CD4-positive, alpha-beta T cell (primary cell): ENCODE data around the gene N4BP2. TPM values are rescaled to one million over a fixed set of nuclear protein-coding genes. Genes with fewer than 3 reads are reported as not detected.
A peak's percentile ranks its signal among the peaks of the same experiment; 100 is the strongest.

Experiments
- ATAC-seq: fragments of 200-7000 bp; cut with Tn5 transposase; one replicate; pipeline ENCODE4 v1.10.0; 2022; ENCODE audit warnings: mild to moderate bottlenecking; ENCODE audit not compliant: poor library complexity
- CTCF ChIA-PET: fragments of 350-600 bp; sonication (Branson Sonifier 250); formaldehyde crosslinking; loops from one replicate; lab custom pipeline; 2021; ENCODE audit warnings: antibody characterized with exemption, inconsistent platforms; lab: Charles Lee
- POLR2A ChIA-PET: fragments of 350-600 bp; sonication (Branson Sonifier 250); formaldehyde crosslinking; loops from one replicate; lab custom pipeline; 2021; ENCODE audit warnings: antibody characterized with exemption, inconsistent platforms; lab: Charles Lee
- DNase-seq, 14 experiments: peaks; one replicate each; pipeline ENCODE4 v3.0.0-alpha.2; 2013 to 2020; ENCODE audit warnings: mixed read lengths in 2 of 14
- H3K27ac ChIP-seq, 2 donors: one replicate each; pipeline versions ENCODE4 v1.5.1 to v1.7.0; 2013; ENCODE audit warnings: low read length in 2 of 2, low read depth in 1 of 2, mild to moderate bottlenecking in 1 of 2
- H3K27me3 ChIP-seq, 2 experiments: 1 replicate in 1 of 2; 2 replicates in 1 of 2; pipeline versions ENCODE4 v1.6.1 to v1.7.0; 2013; ENCODE audit warnings: low read length in 2 of 2, control low read depth in 1 of 2, mild to moderate bottlenecking in 1 of 2, moderate library complexity in 1 of 2; ENCODE audit not compliant: insufficient read depth in 2 of 2, control insufficient read depth in 1 of 2
- H3K36me3 ChIP-seq: one replicate; pipeline ENCODE4 v1.6.1; 2013; ENCODE audit warnings: low read length, control low read depth; ENCODE audit not compliant: insufficient read depth
- H3K4me1 ChIP-seq: one replicate; pipeline ENCODE4 v1.6.1; 2013; ENCODE audit warnings: low read length, control low read depth; ENCODE audit not compliant: insufficient read depth
- H3K4me3 ChIP-seq: one replicate; pipeline ENCODE4 v1.5.1; 2013; ENCODE audit warnings: mild to moderate bottlenecking, low read length, moderate library complexity
- H3K9me3 ChIP-seq, 2 experiments: 1 replicate in 1 of 2; 2 replicates in 1 of 2; pipeline versions ENCODE4 v1.6.1 to v1.7.0; 2013; ENCODE audit warnings: low read length in 2 of 2, mild to moderate bottlenecking in 2 of 2, control low read depth in 1 of 2, moderate library complexity in 1 of 2; ENCODE audit not compliant: control insufficient read depth in 1 of 2, insufficient read depth in 1 of 2
- H3K27ac Mint-ChIP-seq: one replicate; pipeline ENCODE4 v1.8.0; 2020; ENCODE audit warnings: mixed read lengths
- H3K27me3 Mint-ChIP-seq: one replicate; pipeline ENCODE4 v1.8.0; 2021; ENCODE audit warnings: mixed read lengths
- H3K36me3 Mint-ChIP-seq: one replicate; pipeline ENCODE4 v1.8.0; 2021; ENCODE audit warnings: low read depth, mixed read lengths
- H3K4me1 Mint-ChIP-seq: one replicate; pipeline ENCODE4 v1.8.0; 2021; ENCODE audit warnings: low read depth, mixed read lengths
- H3K4me3 Mint-ChIP-seq: one replicate; pipeline ENCODE4 v1.8.0; 2020; ENCODE audit warnings: mild to moderate bottlenecking, mixed read lengths
- H3K9me3 Mint-ChIP-seq: one replicate; pipeline ENCODE4 v1.8.0; 2020; ENCODE audit warnings: mixed read lengths
- CTCF ChIP-seq: fragments of 200-600 bp; IDR thresholded peaks from one replicate; pipeline ENCODE4 v1.8.0; 2022; ENCODE audit warnings: antibody characterized with exemption, mild to moderate bottlenecking
- intact Hi-C, 2 experiments: fragments of 100-400 bp; cut with DNase I in 1 of 2; cut with micrococcal nuclease in 1 of 2; formaldehyde crosslinking; loops; one replicate each; pipeline versions ENCODE4 v1.15.1 to v1.9.0; 2023 to 2025; cut with DNase I, micrococcal nuclease
- total RNA-seq, 174 experiments: library from RNA in 2 of 174; stranded (reverse) in 2 of 174; gene quantifications; one replicate each; pipeline ENCODE4 v1.2.3 and lab custom pipeline; 2021 to 2026

N4BP2 gene
- total RNA-seq, 2 experiments from 2014 or later = 21.7 to 25.2 TPM

GRCh38 chr4:40194602-40195161 is 138.0 kb downstream of the N4BP2 start:
- POLR2A ChIA-PET = interaction anchor here (0.9 to 11.6 kb wide), 25 partner anchors 9 to 736 kb away, joined by 3 to 156 read pairs (median 9); partner anchors contain the start of genes LIAS and N4BP2
- ATAC-seq = peak; percentile 44
- no peaks in the 10 kb centered on the region for H3K9me3 Mint-ChIP-seq
- CTCF ChIA-PET = interaction anchor here (1.1 to 4.6 kb wide), 7 partner anchors 10 to 131 kb away, joined by 3 to 26 read pairs (median 5); no protein-coding TSS in a partner anchor
- H3K27ac Mint-ChIP-seq = peak overlapping the region; percentile 99
- Histone ChIP-seq H3K27ac (peak overlapping the region; percentile 93 to 99), H3K9me3 (no peaks in the 10 kb centered on the region), H3K4me3 (peak overlapping the region; percentile 74), H3K4me1 (peaks cover 39% of the 10 kb centered on the region), H3K27me3 (no peaks in the 10 kb centered on the region), H3K36me3 (no peaks in the 10 kb centered on the region)
- peak overlapping the region; percentile 100 for H3K4me3 Mint-ChIP-seq
- peak in 11 of 14 experiments; percentile 33 to 86 (median 50) for DNase-seq
- H3K36me3 Mint-ChIP-seq = peaks cover 48% of the 10 kb centered on the region
- no peak for TF ChIP-seq CTCF
- H3K4me1 Mint-ChIP-seq = peaks cover 66% of the 10 kb centered on the region
- intact Hi-C loops = loop anchor here (1.0 to 5.0 kb wide), 4 partner anchors 10 to 137 kb away; partner anchors contain the start of gene N4BP2 (in 1 of the 2)
- peaks cover 5% of the 10 kb centered on the region for H3K27me3 Mint-ChIP-seq

GRCh38 chr4:40195182-40196177 is 138.8 kb downstream of the N4BP2 start:
- no peak for DNase-seq
- no peak for ATAC-seq
- H3K4me3 ChIP-seq = peak overlapping the region; percentile 74
- ChIA-PET POLR2A (interaction anchor here (0.6 to 11.6 kb wide), 28 partner anchors 10 to 736 kb away, joined by 3 to 156 read pairs (median 7); partner anchors contain the start of genes LIAS and N4BP2), CTCF (interaction anchor here (0.9 to 4.6 kb wide), 13 partner anchors 9 to 130 kb away, joined by 3 to 26 read pairs (median 4); no protein-coding TSS in a partner anchor)
- no peaks in the 10 kb centered on the region for H3K36me3 ChIP-seq
- Mint-ChIP-seq H3K27ac (peak overlapping the region; percentile 99), H3K9me3 (no peaks in the 10 kb centered on the region), H3K4me1 (peaks cover 58% of the 10 kb centered on the region), H3K27me3 (peaks cover 5% of the 10 kb centered on the region), H3K4me3 (peak overlapping the region; percentile 100), H3K36me3 (peaks cover 56% of the 10 kb centered on the region)
- peaks cover 42% of the 10 kb centered on the region for H3K4me1 ChIP-seq
- intact Hi-C loops = loop anchor here (1.0 to 5.0 kb wide), 6 partner anchors 9 to 114 kb away; no protein-coding TSS in a partner anchor
- no peak for TF ChIP-seq CTCF
- no peaks in the 10 kb centered on the region for H3K9me3 ChIP-seq
- no peaks in the 10 kb centered on the region for H3K27me3 ChIP-seq
- peak overlapping the region; percentile 93 to 99 for H3K27ac ChIP-seq

GRCh38 chr4:40196272-40196671 is 139.6 kb downstream of the N4BP2 start:
- no peak for ATAC-seq
- ChIA-PET CTCF (interaction anchor here (0.9 to 4.6 kb wide), 9 partner anchors 9 to 129 kb away, joined by 3 to 26 read pairs (median 4); no protein-coding TSS in a partner anchor), POLR2A (interaction anchor here (0.6 to 11.6 kb wide), 18 partner anchors 10 to 121 kb away, joined by 3 to 156 read pairs (median 8); no protein-coding TSS in a partner anchor)
- Histone ChIP-seq H3K27ac (peak overlapping the region; percentile 93 to 99), H3K4me1 (peaks cover 42% of the 10 kb centered on the region), H3K27me3 (no peaks in the 10 kb centered on the region), H3K36me3 (no peaks in the 10 kb centered on the region), H3K4me3 (peak overlapping the region; percentile 74), H3K9me3 (no peaks in the 10 kb centered on the region)
- H3K27ac Mint-ChIP-seq = peak overlapping the region; percentile 99
- intact Hi-C loops = loop anchor here (1.0 to 5.0 kb wide), 5 partner anchors 15 to 113 kb away; no protein-coding TSS in a partner anchor
- H3K4me1 Mint-ChIP-seq = peaks cover 54% of the 10 kb centered on the region
- H3K9me3 Mint-ChIP-seq = no peaks in the 10 kb centered on the region
- peak in 1 of 14 experiments; percentile 51 for DNase-seq
- H3K4me3 Mint-ChIP-seq = peak overlapping the region; percentile 100
- peaks cover 59% of the 10 kb centered on the region for H3K36me3 Mint-ChIP-seq
- H3K27me3 Mint-ChIP-seq = peaks cover 5% of the 10 kb centered on the region
- no peak for TF ChIP-seq CTCF
